T-helper 9 cell (primary cell): ENCODE data around the gene COL20A1.
"Not testable (repeated sequence)": the region's sequence is repeated elsewhere in the genome, so short reads cannot be mapped to it uniquely, and the experiment has no call there.

Experiments
- DNase-seq: peaks from one replicate; pipeline ENCODE4 v3.0.0-alpha.2; 2020

COL20A1 gene

DNA sequence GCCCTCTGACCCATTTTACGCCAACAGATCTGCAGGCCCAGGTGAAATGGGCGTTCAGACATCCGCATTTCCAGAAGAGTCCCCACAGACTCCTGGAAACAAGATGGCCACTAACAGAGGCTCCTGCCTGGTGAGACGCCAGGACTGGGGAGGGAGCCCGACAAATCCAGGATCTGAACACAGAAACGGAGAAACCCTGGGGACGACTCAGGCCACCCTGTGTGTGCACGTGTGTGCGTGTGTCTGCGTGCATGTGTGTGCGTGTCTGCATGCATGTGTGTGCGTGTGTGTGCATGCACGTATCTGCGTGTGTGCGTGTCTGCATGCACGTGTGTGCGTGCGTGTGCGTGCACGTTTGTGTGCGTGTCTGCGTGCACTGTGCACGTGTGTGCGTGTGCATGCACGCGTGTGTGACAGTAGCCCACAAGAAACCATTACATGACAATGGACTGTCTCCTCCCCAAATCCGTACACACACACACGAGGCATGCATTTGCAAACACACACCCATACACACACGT, 43.3 kb downstream of the COL20A1 start:
- DNase-seq = no peak

DNA sequence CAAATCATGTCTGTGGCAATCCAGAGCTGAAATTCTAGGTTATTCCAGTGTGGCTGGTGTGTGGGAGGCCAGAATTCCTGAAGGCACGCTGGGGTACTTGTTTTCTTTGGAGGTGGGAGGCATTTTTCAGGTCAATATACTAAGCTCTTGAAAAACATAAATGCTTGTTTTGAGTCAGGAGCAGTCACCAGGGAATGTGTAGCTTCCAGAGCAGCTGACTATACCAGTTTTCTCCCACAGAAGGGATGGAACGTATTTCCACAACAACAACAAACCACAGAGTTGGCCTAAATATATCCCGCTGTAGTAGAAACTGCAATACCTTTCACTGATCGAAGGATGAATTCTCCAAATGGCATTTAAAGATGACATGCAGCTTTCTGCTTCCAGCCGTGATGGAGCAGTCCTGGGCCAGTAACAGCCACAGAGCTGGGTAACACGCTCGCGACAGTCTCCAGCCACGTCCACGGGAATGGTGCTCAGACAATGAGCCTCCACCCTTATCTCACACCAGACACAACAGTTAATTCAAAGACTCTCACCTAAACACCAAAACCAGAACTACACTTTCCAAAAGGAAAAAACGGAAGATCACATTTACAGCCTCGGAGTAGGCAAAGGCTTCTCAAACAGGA, 44.9 kb downstream of the COL20A1 start:
- DNase-seq = no peak

DNA sequence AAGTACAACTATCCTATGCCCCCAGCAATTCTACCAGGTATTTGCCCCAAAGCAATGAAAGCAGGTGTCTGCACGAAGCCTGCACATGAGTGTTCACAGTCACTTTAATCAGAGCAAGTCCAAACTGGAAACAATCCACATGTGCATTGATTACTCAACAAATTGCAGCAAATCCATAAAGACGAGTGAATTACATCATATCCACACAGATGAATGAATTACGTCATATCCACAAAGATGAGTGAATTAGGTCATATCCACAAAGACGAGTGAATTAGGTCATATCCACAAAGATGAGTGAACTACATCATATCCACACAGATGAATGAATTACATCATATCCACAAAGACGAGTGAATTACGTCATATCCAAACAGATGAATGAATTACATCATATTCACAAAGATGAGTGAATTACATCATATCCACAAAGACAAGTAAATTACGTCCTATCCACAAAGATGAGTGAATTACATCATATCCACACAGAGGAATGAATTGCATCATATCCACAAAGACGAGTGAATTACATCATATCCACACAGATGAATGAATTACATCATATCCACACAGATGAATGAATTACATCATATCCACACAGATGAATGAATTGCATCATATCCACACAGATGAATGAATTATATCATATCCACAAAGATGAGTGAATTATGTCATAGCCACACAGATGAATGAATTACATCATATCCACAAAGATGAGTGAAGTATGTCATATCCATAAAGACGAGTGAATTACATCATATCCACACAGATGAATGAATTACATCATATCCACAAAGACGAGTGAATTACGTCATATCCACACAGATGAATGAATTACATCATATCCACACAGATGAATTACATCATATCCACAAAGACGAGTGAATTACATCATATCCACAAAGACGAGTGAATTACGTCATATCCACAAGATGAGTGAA, 46.4 kb downstream of the COL20A1 start:
- not testable (repeated sequence) for DNase-seq

DNA sequence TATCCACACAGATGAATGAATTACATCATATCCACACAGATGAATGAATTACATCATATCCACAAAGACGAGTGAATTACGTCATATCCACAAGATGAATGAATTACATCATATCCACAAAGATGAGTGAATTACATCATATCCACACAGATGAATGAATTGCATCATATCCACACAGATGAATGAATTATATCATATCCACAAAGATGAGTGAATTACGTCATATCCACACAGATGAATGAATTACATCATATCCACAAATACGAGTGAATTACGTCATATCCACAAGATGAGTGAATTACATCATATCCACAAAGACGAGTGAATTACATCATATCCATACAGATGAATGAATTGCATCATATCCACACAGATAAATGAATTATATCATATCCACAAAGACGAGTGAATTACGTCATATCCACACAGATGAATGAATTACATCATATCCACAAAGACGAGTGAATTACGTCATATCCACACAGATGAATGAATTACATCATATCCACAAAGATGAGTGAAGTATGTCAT, 47.2 kb downstream of the COL20A1 start:
- not testable (repeated sequence) for DNase-seq

DNA sequence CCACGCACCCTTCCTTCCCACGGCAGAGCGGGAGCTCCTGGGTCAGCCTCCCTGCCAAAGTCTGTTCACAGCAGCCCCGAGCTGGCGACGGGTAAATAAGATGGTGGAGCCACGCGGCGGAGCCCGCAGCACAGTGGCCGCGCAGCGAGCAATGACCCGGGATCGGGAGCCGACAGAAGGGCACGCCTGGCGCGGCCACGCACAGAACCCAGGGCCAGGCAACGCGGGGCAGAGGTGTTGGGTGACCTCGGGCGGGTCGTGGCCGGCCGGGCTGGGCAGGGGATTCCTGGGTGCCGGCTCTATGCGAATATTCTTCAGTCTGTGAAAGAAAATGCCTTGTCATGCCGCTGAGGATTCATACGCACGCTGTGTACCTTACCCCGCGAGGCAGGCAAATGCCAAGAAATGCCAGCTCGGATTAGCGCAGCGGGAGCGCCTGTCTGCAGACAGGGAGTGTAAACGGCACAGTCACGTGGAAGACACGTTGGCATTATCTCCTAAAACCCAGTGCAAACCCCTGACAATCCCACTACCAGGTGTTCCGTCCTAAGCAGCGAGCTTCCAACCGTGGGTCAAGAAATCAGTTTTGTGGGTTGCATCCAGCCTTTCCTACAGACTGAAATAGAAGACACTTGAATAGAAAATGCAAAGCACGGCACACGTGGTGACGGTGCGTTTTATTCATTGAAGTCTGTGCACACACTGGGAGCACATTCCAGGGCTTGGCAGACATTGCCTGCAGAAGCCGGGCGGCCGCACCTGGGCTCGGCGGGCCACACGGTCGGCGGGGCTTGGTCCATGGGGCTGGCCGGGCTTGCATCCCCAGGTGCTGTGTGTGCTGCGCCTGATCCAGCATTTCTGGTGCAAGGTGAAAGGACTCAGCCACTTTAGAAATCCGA, 49.8 kb downstream of the COL20A1 start:
- no peak for DNase-seq

DNA sequence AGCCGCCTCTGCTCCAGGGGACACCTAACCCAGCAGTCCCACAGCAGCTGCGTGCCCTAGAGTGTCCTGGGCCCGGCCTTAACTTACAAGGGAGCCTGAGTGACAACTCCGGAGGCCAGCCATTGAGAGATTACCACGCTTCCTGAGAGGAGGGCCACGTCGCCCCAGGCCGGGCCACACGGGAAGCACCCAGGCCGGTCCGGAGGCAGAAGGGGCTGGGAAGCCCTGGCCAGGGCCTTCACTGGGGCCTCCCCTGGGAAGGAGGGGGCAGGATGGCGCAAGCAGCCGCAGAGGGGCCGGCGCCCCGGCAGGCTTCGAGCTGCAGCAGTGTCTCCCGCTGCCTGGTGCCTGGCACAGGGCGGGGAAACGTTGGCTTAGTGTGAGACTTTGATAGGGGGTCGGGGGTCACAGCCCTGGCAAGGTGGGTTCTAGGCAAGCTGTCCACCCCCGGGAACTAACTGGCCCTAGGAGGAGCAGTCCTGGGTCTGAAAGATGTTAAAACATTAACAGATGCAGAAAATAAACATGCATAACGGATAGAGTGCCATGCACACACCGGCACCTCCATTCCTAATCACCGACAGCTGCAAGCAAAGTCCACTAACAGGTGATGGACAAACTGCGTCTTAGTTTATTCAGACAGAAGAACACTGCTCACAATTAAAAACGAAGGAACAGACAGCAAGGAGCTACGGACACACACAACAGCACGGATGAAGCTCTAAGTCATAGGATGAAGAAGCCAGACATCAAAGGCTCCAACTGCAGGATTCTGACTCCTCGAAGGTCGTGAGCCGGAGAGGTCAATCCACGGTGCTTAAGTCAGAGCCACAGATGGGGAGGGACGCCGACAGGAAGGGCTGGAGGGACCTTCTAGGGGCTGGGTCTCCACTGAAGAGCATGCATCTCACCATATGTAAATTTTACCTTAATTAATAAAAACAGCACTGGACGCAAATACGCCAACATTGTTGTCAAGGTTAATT, 50.8 kb downstream of the COL20A1 start:
- no peak for DNase-seq

DNA sequence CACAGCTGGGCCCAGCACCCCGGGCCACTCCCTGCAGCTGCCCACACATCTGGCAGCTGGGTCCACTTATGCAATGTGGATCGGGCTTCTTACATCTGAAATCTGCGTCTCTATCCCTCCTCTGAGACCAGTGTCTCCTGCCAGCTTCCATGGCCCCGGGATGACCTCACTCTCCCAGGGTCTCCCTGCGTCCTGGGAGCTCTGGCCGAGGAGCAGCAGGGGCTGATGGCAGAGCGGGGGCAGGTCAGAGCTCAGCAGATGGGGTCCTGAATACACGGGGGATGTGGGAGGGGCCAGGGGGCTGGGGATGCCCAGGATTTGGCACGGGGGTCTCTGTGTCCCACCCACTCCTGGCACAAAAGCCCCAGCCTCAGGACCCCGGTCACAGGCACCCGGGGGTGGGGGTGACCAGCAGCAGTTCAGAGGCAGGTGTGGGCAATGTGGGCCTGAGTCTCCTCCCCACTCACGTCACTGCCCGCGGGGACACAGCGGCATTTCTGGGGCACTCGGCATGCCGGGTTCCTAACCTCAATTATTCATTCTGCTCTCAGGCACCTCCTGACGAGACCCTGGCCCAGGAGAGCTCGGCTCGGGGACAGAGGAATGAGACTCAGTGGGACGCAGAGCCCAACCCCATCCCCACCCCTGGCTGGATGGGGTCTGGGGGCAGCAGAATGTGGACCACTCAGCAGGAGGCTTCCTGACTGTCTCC, 51.8 kb downstream of the COL20A1 start:
- DNase-seq = no peak

DNA sequence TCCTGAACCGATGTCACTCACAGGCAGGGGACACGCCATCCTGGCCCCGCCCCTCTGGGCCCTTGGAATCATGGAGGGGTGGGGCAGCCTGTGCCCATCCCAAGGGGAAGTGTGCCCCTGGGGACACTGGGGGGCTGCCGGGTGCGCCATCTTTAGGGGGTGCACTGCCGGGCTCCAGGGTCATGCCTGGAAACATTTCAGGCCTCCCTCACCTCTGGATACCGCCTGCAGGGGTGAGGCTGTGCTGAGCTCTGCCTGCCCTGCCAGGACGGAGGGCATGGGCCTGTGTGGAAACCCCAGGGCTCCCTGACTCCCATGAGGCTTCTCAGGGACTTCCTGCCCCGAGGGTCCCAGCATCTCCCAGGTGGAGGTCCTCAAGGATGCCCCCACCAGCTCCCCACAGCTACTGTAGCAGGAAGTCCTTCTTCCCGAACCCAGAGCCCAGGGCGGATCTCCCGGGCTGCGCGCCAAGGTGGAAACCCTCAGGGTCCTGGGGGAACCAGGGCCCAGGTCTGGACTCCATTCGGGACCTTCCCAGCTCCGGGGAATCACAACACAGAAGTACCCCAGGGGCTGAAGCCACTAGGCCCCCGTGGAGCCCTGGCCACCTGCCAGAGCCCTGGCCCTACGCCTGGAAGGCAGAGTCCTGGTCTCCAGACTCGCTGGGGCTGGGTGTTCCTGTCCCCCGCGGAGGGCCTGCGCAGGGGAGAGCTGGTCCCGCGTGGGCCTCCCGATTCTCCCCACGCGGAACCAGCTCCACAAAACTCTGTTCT, 52.5 kb downstream of the COL20A1 start:
- no peak for DNase-seq

DNA sequence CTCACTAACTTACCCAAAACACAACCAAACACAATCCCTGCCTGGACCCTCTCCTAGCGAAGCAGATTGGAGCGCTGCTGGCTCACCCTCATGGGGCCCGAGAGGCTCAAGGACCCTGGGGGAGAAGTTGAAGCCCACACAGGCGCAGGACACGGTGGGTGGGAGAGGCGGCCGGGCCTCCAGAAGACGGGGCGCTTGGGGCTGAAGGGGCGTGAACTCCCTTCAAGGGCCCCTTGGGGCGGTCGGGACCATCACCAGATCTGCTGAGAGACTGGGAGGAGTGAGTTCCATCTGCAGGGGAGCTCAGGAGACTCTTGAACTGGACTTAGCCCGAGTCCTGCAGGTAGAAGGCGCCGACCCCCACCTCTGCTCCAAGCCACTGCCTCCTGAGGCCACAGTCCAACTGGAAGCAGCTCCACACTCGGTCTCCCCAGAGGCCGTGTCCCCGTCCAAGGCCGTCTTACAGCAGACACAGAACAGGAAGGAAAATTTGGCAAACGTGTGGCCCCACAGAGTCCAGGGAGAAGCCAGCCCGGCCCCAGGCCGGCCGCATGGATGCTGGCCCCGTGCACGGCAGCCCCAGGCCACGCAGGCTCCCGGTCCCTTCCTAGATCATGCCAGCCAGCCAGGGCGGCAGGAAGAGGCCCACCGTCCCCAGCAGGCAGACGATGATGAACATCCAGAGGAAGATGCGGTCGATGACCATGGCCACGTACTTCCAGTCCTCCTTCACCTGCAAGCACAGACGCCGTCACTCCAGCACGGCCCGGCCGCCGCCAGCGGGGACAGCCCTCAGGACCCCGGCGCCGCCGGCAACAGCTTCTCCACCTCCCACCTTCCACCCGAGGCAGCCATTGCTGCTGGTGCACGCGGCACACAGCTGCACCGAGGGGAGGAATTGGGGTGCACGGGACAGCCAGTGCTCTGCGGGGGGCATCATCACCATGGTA, 53.4 kb downstream of the COL20A1 start:
- DNase-seq = no peak

DNA sequence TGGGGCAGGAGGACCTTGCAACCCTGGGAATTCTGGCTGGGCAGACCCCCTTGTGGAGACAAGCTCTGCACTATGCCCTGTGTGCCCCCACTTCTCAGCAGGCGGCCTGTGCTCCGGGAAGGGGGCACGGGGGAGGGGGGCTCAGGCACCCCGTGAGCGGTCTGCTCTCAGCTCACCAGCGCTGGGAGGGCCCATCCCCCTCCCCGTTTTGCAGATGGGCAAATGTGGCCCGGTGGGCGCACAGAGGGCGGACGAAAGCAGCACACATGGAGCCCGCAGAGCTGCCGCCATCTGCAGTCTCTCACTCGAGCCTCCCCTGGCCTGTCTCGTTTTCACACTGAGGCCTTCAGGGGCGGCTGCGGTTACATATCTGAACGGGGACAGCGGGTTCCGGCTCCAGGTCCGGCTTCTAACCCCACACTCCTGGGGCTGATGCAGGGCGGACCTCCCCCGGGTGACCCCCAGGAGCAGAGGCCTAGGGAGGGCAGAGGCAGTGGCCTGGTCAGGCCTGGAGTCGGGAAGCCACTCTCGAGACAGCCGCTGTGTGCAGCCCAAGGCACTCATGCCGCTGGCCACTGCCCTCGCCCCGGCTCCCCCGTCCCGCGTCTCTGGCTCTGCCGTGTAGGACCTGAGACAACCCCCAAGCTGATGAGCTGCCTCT, 54.2 kb downstream of the COL20A1 start:
- DNase-seq = no peak

DNA sequence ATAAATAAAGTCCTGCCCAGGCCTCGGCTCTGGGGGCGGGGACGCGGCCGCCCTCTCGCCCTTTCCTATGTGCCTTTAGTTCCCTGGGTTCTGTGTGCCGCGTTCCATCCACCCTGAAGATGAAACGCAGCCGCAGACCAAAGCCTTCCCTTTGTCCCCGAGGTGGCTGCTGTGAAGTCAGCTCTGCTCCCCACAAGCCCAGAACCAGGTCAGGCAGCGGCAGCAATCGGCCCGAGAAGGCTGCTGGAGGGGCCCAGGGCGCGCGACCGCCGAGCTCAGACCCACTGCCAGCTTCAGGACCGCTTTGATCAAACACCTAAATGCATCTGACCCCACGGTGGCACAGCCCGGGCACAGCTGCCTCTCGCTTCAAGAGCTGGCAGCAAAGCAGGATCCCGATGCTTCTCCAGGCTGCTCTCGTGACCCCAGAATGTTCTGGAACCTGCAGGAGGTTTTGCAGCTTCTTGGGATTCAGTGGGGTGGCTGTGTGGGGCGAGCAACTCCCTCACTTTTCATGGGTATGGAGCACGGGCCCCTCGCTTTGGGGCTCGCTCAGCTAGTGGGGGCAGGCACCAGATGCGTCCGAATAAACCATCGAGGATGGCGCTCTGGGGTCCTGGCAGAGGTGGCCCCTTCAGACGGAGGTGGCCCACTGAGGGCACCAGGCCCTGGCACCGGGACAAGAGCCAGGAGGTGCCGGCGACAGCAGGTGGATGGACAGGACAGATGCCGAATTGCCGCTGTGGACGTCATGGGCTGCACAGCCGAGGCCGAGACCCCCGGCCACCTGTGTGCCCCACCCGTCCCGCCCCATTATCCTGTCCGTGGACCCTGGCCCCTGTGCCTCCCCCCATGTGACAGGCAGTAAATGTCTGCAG, 55.2 kb downstream of the COL20A1 start:
- DNase-seq = no peak

DNA sequence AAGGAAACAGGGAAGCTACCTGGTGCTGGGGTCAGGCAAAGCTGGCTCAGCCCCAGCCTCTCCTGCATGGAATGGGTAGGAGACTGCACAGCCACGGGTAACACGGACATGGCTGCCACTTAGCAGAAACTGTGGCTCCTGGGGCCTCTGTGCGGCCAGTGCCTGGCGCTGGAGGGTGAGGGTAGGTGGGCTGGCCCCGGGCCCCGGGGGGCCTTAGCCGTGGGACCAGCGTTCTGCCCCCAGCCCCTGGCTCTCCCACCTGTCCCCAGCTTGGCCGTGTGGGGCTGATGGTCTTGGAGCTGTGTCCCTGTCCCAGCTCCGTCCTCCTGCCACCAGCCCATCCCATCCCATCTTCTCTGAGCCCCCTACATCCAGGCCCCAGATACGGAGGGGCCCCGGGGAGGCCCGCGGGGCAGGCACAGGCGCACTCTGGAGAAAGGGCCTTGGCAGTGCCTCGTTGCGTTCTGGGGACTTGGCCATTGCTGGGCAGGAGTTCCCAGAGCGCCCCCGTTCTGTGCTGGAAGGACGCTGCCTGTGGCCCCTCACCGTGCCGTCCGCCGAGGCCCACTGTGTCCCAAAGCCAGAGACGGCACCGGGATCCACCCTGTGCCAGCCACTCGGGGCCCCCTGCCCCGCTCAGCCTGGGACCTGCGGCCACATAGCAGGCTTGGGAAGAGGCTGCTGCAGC, 56.0 kb downstream of the COL20A1 start:
- DNase-seq = no peak

DNA sequence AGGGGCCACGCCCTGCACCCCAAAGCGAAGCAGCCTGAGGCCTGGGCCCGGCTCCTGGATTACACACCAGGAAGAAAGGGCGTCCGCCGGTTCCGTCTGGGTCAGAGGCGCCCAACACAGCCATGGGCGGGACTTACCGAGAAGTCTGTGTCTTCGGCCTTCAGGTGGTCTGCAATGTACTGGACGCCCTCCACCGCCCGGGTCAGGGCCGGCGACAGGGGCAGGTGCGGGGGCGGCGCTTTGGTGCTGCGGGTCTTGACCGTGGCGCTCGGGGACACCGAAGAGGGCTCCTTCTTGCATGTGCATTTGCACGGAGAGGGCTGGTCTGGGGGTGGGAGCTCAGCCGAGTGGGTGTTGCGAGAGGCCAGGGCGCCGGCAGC, 56.5 kb downstream of the COL20A1 start:
- DNase-seq = no peak

DNA sequence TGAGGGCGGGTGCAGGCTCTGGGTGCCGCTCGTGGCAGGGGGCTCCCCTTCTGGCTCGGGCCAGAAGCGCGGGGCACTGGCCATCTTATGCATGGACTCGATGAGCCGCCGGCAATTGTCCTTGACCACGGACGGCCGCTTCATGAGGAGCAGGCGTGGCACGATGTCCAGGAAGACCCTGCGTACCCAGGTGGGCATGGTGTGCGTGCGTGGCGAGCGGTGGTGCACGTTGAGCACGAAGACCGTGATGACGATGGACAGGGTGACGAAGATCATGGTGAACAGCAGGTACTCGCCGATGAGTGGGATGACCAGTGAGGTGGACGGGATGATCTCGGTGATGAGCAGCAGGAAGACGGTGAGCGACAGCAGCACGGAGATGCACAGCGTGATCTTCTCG, 57.2 kb downstream of the COL20A1 start:
- DNase-seq = no peak

DNA sequence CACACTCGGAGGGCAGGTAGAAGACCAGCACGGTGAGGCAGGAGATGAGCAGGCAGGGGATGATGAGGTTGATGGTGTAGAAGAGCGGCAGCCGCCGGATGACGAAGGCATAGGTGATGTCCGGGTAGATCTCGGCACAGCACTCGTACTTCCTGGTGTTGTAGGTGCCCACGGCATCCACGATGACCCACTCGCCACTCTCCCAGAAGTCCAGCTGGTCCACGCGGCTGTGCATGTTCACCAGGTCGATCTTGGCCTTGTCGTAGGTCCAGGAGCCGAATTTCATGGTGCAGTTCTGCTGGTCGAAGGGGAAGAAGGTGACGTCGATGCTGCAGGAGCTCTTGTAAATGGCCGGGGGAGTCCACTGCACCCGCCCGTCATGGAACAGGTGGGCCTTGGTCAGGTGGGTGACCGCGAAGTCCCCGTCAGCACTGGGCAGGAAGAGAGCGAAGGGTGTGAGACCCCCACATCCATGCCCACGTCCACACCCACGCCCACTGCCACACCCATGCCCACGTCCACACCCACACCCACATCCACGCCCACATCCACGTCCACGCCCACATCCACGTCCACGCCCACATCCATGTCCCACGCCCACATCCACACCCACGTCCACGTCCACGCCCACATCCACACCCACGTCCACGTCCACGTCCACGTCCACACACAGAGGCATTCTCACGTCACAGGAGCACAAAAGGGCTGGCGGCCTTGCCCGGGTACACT, 57.8 kb downstream of the COL20A1 start:
- DNase-seq = no peak

DNA sequence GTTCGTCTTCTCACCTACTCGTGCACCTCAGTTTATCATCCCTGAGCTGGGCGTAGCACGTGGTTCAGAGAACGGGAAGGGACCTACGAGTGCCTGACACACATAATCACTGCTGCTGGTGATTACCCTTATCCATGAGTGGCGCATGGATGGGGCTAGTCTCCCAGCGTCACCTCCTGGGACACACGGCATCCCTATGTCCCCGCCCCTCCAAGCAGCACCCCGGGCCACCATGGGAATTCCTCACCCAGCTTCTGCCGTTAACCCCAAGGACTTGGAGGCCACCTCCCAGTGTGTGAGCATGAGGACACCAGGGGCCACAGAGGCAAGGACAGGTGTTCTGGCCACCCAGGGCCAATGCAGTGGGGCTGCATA, 58.3 kb downstream of the COL20A1 start:
- DNase-seq = no peak
